ENCODE data around the gene MACROD2.

Gene MACROD2

GRCh38 chr20:15241681-15242080 lies 1246.4 kb downstream of the MACROD2 start:
- no peaks in the 10 kb centered on the region for H3K36me3 ChIP-seq (ENCODE audit: low read length)
- H3F3A ChIP-seq (ENCODE audit: insufficient read depth) = no peaks in the 10 kb centered on the region
- H2AFZ ChIP-seq (ENCODE audit: low read depth, low read length, severe bottlenecking) = no peak overlapping the region
- TF ChIP-seq CTCF (IDR thresholded peaks at IDR 0.05; ENCODE audit: insufficient read depth, low read length, poor library complexity, severe bottlenecking) (no peak), EZH2phosphoT487 (conservative IDR thresholded peaks at IDR 0.05; ENCODE audit: low read length) (no peak)
- no peaks in the 10 kb centered on the region for H3K27me3 ChIP-seq (ENCODE audit: low read length)
- H3K9me2 ChIP-seq (replicated peaks; ENCODE audit: insufficient read depth, low read length) = no peaks in the 10 kb centered on the region
- H3K79me2 ChIP-seq (ENCODE audit: insufficient read depth, low read length) = no peaks in the 10 kb centered on the region
- no peak overlapping the region for H3K9ac ChIP-seq (ENCODE audit: low read length)
- no peaks in the 10 kb centered on the region for H4K20me1 ChIP-seq (ENCODE audit: low read depth, low read length)
- no peak overlapping the region for H3K4me3 ChIP-seq (ENCODE audit: insufficient read depth, low read length, poor library complexity, severe bottlenecking)
- H3K4me2 ChIP-seq (ENCODE audit: low read depth, low read length, poor library complexity, severe bottlenecking) = no peak overlapping the region
- H3K27ac ChIP-seq (ENCODE audit: low read depth, low read length) = no peak overlapping the region
- H3K9me3 ChIP-seq (ENCODE audit: insufficient read depth, low read length) = no peaks in the 10 kb centered on the region

- no peaks in the 10 kb centered on the region for H3K79me2 ChIP-seq (ENCODE audit: insufficient read depth, low read length)
- H3K36me3 ChIP-seq (ENCODE audit: low read length) = no peaks in the 10 kb centered on the region
- no peak overlapping the region for H2AFZ ChIP-seq (ENCODE audit: low read depth, low read length, severe bottlenecking)
- no peaks in the 10 kb centered on the region for H4K20me1 ChIP-seq (ENCODE audit: low read depth, low read length)
- H3K9me3 ChIP-seq (ENCODE audit: insufficient read depth, low read length) = no peaks in the 10 kb centered on the region
- no peak overlapping the region for H3K4me3 ChIP-seq (ENCODE audit: insufficient read depth, low read length, poor library complexity, severe bottlenecking)
- no peaks in the 10 kb centered on the region for H3F3A ChIP-seq (ENCODE audit: insufficient read depth)
- TF ChIP-seq EZH2phosphoT487 (conservative IDR thresholded peaks at IDR 0.05; ENCODE audit: low read length) (no peak), CTCF (IDR thresholded peaks at IDR 0.05; ENCODE audit: insufficient read depth, low read length, poor library complexity, severe bottlenecking) (no peak)
- no peak overlapping the region for H3K4me2 ChIP-seq (ENCODE audit: low read depth, low read length, poor library complexity, severe bottlenecking)
- H3K27me3 ChIP-seq (ENCODE audit: low read length) = no peaks in the 10 kb centered on the region
- H3K27ac ChIP-seq (ENCODE audit: low read depth, low read length) = no peak overlapping the region
- no peak overlapping the region for H3K9ac ChIP-seq (ENCODE audit: low read length)
- H3K9me2 ChIP-seq (replicated peaks; ENCODE audit: insufficient read depth, low read length) = no peaks in the 10 kb centered on the region
Observed at GRCh38 chr20:15242773-15243172, 1247.5 kb downstream of the MACROD2 start.

- no peaks in the 10 kb centered on the region for H3K79me2 ChIP-seq (ENCODE audit: insufficient read depth, low read length)
- no peaks in the 10 kb centered on the region for H3K9me3 ChIP-seq (ENCODE audit: insufficient read depth, low read length)
- H3K9ac ChIP-seq (ENCODE audit: low read length) = no peak overlapping the region
- no peaks in the 10 kb centered on the region for H3K27me3 ChIP-seq (ENCODE audit: low read length)
- no peak overlapping the region for H3K4me3 ChIP-seq (ENCODE audit: insufficient read depth, low read length, poor library complexity, severe bottlenecking)
- no peak overlapping the region for H3K27ac ChIP-seq (ENCODE audit: low read depth, low read length)
- no peak for TF ChIP-seq CTCF (IDR thresholded peaks at IDR 0.05; ENCODE audit: insufficient read depth, low read length, poor library complexity, severe bottlenecking)
- TF ChIP-seq EZH2phosphoT487 (conservative IDR thresholded peaks at IDR 0.05; ENCODE audit: low read length) = no peak
- H3F3A ChIP-seq (ENCODE audit: insufficient read depth) = no peaks in the 10 kb centered on the region
- H3K36me3 ChIP-seq (ENCODE audit: low read length) = no peaks in the 10 kb centered on the region
- H3K9me2 ChIP-seq (replicated peaks; ENCODE audit: insufficient read depth, low read length) = no peaks in the 10 kb centered on the region
- no peak overlapping the region for H3K4me2 ChIP-seq (ENCODE audit: low read depth, low read length, poor library complexity, severe bottlenecking)
- H2AFZ ChIP-seq (ENCODE audit: low read depth, low read length, severe bottlenecking) = no peak overlapping the region
- H4K20me1 ChIP-seq (ENCODE audit: low read depth, low read length) = no peaks in the 10 kb centered on the region
Observed at GRCh38 chr20:15245896-15246295, 1250.6 kb downstream of the MACROD2 start.
